GM21526 (cell line): ENCODE results near the gene CCDC12.
A peak's percentile ranks its signal among the peaks of the same experiment; 100 is the strongest.

Source experiments
- ATAC-seq: cut with Tn5 transposase; IDR thresholded peaks from one replicate; pipeline ENCODE4 v1.9.1; 2021; ENCODE audit warnings: moderate library complexity; ENCODE audit not compliant: unreplicated experiment, low FRiP score

Gene CCDC12

GRCh38 chr3:46997453-46998091 lies 21.0 kb upstream of the CCDC12 start:
- ATAC-seq = no peak

- no peak for ATAC-seq
Measured at GRCh38 chr3:46996689-46997452, 20.3 kb upstream of the CCDC12 start.

DNA sequence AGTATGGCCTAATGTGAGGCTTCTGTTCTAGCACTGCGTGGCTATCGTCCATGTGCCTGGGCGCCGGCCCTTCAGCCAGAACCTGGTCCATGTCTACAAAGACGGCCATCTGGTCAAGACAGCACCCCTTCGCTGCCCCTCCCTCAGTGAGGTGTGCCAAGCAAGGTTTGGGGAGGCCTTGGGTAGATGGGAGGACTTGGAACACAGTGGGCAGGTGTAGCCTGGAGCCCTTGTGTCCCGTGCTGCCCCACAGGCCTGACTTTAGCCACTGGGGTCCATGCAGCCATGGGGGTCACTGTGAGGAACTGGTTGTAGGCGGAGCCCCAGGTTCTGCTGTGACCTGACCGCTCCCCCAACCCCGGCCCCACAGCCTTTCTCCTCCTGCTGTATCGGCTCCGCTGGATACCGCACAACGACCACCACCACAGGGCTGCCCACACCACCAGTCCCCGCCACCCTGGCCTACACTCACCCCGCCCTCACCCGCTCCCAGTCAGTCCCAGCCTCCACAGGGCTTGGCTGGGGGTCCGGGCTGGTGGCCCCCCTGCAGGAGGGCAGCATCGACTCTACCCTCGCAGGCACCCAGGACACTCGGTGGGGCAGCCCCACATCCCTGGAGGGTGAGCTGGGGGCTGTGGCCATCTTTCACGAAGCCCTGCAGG lies 19.5 kb upstream of the CCDC12 start:
- no peak for ATAC-seq

GRCh38 chr3:46994801-46995731 lies 18.5 kb upstream of the CCDC12 start:
- no peak for ATAC-seq

GRCh38 chr3:46993986-46994385 lies 17.4 kb upstream of the CCDC12 start:
- no peak for ATAC-seq

- ATAC-seq = no peak
Measured at GRCh38 chr3:46993292-46993691, 16.7 kb upstream of the CCDC12 start.

GRCh38 chr3:46992231-46992630 lies 15.7 kb upstream of the CCDC12 start:
- ATAC-seq = no peak

GRCh38 chr3:46991406-46992165 lies 15.0 kb upstream of the CCDC12 start:
- ATAC-seq = no peak

GRCh38 chr3:46990573-46991374 lies 14.2 kb upstream of the CCDC12 start:
- no peak for ATAC-seq

- ATAC-seq = no peak
Measured at GRCh38 chr3:46989146-46989810, 12.7 kb upstream of the CCDC12 start.

GRCh38 chr3:46988616-46989015 lies 12.1 kb upstream of the CCDC12 start:
- ATAC-seq = no peak

DNA sequence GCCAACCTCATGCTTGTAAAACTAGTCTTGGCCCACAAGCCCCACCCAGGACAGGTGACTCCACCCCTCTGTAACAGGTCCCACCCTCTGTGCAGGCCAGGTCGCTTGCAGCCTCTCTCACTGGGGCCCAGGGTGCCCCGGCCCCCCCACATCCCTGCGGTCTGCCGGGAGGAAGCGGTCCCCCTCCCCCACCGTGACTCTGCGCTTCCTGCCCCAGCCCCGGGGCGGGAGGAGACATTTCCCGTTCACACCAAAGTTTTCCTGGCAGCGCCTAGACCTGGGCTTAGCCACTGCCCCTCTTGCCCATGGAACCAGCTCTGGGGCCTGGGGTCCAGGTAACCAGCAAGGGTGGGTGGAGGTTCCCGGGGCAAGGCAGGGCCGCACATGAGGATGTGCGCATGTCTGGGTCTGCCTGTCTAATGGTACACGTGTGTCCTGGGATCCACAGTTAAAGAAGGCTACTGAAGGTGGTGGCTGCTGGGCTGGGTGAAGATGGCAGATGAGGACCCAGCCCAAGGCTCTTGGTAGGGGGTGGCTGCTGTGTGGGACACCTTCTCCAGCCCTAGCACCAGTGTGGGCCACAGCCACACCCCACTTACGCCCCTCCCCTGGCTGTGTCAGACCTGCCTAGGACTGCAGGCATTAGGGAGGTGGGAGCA lies 11.3 kb upstream of the CCDC12 start:
- ATAC-seq = peak; percentile 67

GRCh38 chr3:46987319-46987742 lies 10.8 kb upstream of the CCDC12 start:
- ATAC-seq = no peak

DNA sequence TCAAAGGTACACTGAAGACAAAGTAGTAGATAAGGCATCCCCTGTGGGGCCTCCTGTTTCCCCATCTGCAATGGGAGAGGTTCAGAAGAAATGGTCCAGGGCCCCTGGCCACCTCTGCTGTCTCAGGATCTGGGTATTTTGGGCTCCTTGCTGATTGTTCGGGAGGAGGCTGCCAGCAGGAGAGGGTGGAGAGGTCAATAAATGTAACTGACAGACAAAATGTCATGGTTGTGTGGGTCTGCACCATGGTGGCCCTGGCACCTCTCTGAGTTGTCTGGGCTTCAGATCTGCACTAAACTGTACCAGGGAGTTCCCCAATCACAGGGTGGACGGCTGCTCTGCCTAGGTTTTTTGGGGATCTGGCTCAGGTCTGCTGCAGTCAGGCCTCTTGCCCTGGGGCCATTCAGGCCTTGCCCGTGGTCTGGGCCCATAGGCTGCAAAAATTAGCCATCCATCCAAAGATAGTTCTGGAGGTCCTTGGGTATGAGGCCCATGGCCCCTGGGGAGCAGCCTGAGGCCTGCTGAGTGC lies 10.3 kb upstream of the CCDC12 start:
- ATAC-seq = no peak

- ATAC-seq = no peak
Measured at GRCh38 chr3:46986055-46986730, 9.6 kb upstream of the CCDC12 start.

- no peak for ATAC-seq
Measured at GRCh38 chr3:46985588-46985987, 9.0 kb upstream of the CCDC12 start.
